ENCODE results near the gene RESF1.

The RESF1 gene

GRCh38 chr12:31961137-31961536, 1.9 kb downstream of the RESF1 start:
- TF ChIP-seq CTCF (conservative IDR thresholded peaks at IDR 0.05; ENCODE audit: low read depth, low read length): no peak
- no peak for DNase-seq (ENCODE audit: low read depth)
- H3K4me3 ChIP-seq (ENCODE audit: low read depth, low read length): peak overlapping the region; percentile 82

GRCh38 chr12:31962076-31962475, 2.9 kb downstream of the RESF1 start:
- TF ChIP-seq CTCF (conservative IDR thresholded peaks at IDR 0.05; ENCODE audit: low read depth, low read length): no peak
- no peak for DNase-seq (ENCODE audit: low read depth)
- peak overlapping the region; percentile 82 for H3K4me3 ChIP-seq (ENCODE audit: low read depth, low read length)

GRCh38 chr12:31964280-31964679, 5.1 kb downstream of the RESF1 start:
- DNase-seq (ENCODE audit: low read depth): no peak
- no peak for TF ChIP-seq CTCF (conservative IDR thresholded peaks at IDR 0.05; ENCODE audit: low read depth, low read length)
- no peak overlapping the region for H3K4me3 ChIP-seq (ENCODE audit: low read depth, low read length)

GRCh38 chr12:31965090-31965489, 5.9 kb downstream of the RESF1 start:
- H3K4me3 ChIP-seq (ENCODE audit: low read depth, low read length): no peak overlapping the region
- TF ChIP-seq CTCF (conservative IDR thresholded peaks at IDR 0.05; ENCODE audit: low read depth, low read length): no peak
- DNase-seq (ENCODE audit: low read depth): no peak

- no peak overlapping the region for H3K4me3 ChIP-seq (ENCODE audit: low read depth, low read length)
- TF ChIP-seq CTCF (conservative IDR thresholded peaks at IDR 0.05; ENCODE audit: low read depth, low read length): no peak
- DNase-seq (ENCODE audit: low read depth): no peak
Measured at GRCh38 chr12:31966558-31967205, 7.5 kb downstream of the RESF1 start.

- TF ChIP-seq CTCF (conservative IDR thresholded peaks at IDR 0.05; ENCODE audit: low read depth, low read length): no peak
- no peak overlapping the region for H3K4me3 ChIP-seq (ENCODE audit: low read depth, low read length)
- DNase-seq (ENCODE audit: low read depth): no peak
Measured at GRCh38 chr12:31967539-31967938, 8.3 kb downstream of the RESF1 start.

- DNase-seq (ENCODE audit: low read depth): no peak
- TF ChIP-seq CTCF (conservative IDR thresholded peaks at IDR 0.05; ENCODE audit: low read depth, low read length): no peak
- H3K4me3 ChIP-seq (ENCODE audit: low read depth, low read length): no peak overlapping the region
Measured at GRCh38 chr12:31970199-31970598, 11.0 kb downstream of the RESF1 start.

Data from choroid plexus epithelial cell (primary cell).